ENCODE results near the gene CCHCR1. TPM values are rescaled to one million over a fixed set of nuclear protein-coding genes. Genes with fewer than 3 reads are reported as not detected.
A peak's percentile ranks its signal among the peaks of the same experiment; 100 is the strongest.

Gene CCHCR1
- total RNA-seq, 1 donor from 2014 or later = 14.7 TPM

GRCh38 chr6:31163922-31164321, 6.3 kb upstream of the CCHCR1 start:
- no peak for DNase-seq (ENCODE audit: low spot score in 2 of 2)
- Histone ChIP-seq H3K4me1 (peaks cover 0 to 8% of the 10 kb centered on the region in 2 donors), H3K27me3 (no peaks in the 10 kb centered on the region), H3K36me3 (no peaks in the 10 kb centered on the region), H3K4me3 (no peak overlapping the region), H3K9me3 (no peaks in the 10 kb centered on the region), H3K27ac (no peak overlapping the region)
- no peak for TF ChIP-seq CTCF (IDR thresholded peaks at IDR 0.05)
- intact Hi-C loops (cut with DNase I) = no loop called here

- Histone ChIP-seq H3K4me1 (peaks cover 0 to 11% of the 10 kb centered on the region in 2 donors), H3K27me3 (no peaks in the 10 kb centered on the region), H3K4me3 (no peak overlapping the region), H3K36me3 (no peaks in the 10 kb centered on the region), H3K27ac (no peak overlapping the region), H3K9me3 (no peaks in the 10 kb centered on the region)
- intact Hi-C loops (cut with DNase I) = no loop called here
- TF ChIP-seq CTCF (IDR thresholded peaks at IDR 0.05) = no peak
- no peak for DNase-seq (ENCODE audit: low spot score in 2 of 2)
These were observed 5.0 kb upstream of the CCHCR1 start for GRCh38 chr6:31162463-31163165.

GRCh38 chr6:31161216-31162126, 3.9 kb upstream of the CCHCR1 start:
- intact Hi-C loops (cut with DNase I) = no loop called here
- Histone ChIP-seq H3K4me3 (no peak overlapping the region), H3K27me3 (no peaks in the 10 kb centered on the region), H3K4me1 (peaks cover 0 to 17% of the 10 kb centered on the region in 2 donors), H3K27ac (no peak overlapping the region), H3K9me3 (no peaks in the 10 kb centered on the region), H3K36me3 (no peaks in the 10 kb centered on the region)
- no peak for DNase-seq (ENCODE audit: low spot score in 2 of 2)
- TF ChIP-seq CTCF (IDR thresholded peaks at IDR 0.05) = no peak

GRCh38 chr6:31158863-31159855, 1.6 kb upstream of the CCHCR1 start:
- no peaks in the 10 kb centered on the region for H3K27me3 ChIP-seq
- intact Hi-C loops (cut with DNase I) = loop anchor here (1.0 kb wide), 3 partner anchors 22 to 113 kb away; partner anchors contain the start of gene HLA-C
- peak overlapping the region in 1 of 2 donors; percentile 17 for H3K27ac ChIP-seq
- H3K36me3 ChIP-seq = peaks cover 0 to 5% of the 10 kb centered on the region in 2 donors
- H3K4me1 ChIP-seq = peaks cover 0 to 17% of the 10 kb centered on the region in 2 donors
- H3K4me3 ChIP-seq = peak overlapping the region; percentile 70 to 86
- no peaks in the 10 kb centered on the region for H3K9me3 ChIP-seq
- TF ChIP-seq CTCF (IDR thresholded peaks at IDR 0.05) = no peak
- no peak for DNase-seq (ENCODE audit: low spot score in 2 of 2)
